Activated T-cell treated with anti-CD3 and anti-CD28 coated beads for 1 hour (primary cell): ENCODE results near the gene MBTPS1.
"Not testable (repeated sequence)": the region's sequence is repeated elsewhere in the genome, so short reads cannot be mapped to it uniquely, and the experiment has no call there.

Experiments used
- DNase-seq: peaks from one replicate; pipeline ENCODE4 v3.0.0-alpha.2; 2020; ENCODE audit warnings: low read depth

The MBTPS1 gene

GRCh38 chr16:84137287-84137686, 20.5 kb upstream of the MBTPS1 start:
- no peak for DNase-seq

- no peak for DNase-seq
These were observed 19.8 kb upstream of the MBTPS1 start for GRCh38 chr16:84136331-84137125.

GRCh38 chr16:84132527-84133285, 16.0 kb upstream of the MBTPS1 start:
- no peak for DNase-seq

- no peak for DNase-seq
These were observed 14.4 kb upstream of the MBTPS1 start for GRCh38 chr16:84131117-84131516.

DNA sequence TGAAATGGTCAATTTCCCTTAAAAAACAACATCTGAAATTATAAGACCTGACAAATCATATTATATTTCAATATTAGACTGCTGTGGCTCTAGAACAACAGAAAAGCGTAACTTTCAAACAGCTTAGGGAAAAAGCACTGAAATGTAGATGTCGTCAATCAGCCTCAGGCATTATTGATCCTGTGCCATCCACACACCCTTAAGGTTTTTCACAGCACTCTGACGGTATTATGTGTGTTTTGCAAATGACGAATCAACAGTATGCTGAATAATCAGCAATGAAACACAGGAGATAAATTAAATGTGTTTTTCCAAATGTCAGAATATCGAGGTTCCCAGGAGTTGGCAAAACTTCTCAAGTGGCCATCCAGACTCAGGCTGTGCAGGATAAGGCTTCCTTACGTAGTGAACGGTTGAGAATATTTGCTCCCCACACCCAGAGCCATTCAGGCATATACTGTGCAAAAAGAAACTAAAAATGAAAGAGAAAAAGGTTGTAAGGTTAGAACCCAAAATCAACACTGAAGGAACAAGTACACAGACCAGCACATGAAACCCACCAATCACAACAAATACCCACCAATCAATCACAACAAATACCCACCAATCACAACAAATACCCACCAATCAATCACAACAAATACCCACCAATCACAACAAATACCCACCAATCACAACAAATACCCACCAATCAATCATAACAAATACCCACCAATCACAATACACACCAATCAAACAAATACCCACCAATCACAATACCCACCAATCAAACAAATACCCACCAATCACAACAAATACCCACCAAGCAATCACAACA, 7.7 kb upstream of the MBTPS1 start:
- DNase-seq: no peak

- DNase-seq: no peak
These were observed 4.3 kb upstream of the MBTPS1 start for GRCh38 chr16:84121007-84121406.

- no peak for DNase-seq
These were observed 3.3 kb upstream of the MBTPS1 start for GRCh38 chr16:84120023-84120422.

GRCh38 chr16:84119368-84119767, 2.6 kb upstream of the MBTPS1 start:
- no peak for DNase-seq

DNA sequence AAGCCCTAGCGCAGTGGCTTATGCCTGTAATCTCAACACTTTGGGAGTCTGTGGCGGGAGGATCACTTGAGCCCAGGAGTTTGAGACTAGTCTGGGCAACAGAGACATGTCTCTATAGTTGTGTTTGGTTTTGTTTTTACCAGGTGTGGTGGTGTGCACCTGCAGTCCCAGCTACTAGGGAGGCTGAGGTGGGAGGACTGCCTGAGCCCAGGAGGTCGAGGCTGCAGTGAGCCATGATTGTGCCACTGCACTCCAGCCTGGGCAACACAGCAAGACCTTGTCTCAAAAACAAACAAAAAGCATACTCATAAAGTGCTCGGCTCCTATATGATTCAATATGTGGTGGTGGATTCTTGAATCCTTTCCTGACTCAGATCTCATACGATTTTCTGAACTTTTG, 1.6 kb upstream of the MBTPS1 start:
- not testable (repeated sequence) for DNase-seq

- peak; percentile 14 for DNase-seq
These were observed 727 bp upstream of the MBTPS1 start for GRCh38 chr16:84117494-84117843.

- DNase-seq: peak; percentile 38
These were observed 623 bp downstream of the MBTPS1 start for GRCh38 chr16:84115919-84116719.

- DNase-seq: not testable (repeated sequence)
These were observed 4.8 kb downstream of the MBTPS1 start for GRCh38 chr16:84111949-84112348.

- no peak for DNase-seq
These were observed 5.2 kb downstream of the MBTPS1 start for GRCh38 chr16:84111525-84111924.

DNA sequence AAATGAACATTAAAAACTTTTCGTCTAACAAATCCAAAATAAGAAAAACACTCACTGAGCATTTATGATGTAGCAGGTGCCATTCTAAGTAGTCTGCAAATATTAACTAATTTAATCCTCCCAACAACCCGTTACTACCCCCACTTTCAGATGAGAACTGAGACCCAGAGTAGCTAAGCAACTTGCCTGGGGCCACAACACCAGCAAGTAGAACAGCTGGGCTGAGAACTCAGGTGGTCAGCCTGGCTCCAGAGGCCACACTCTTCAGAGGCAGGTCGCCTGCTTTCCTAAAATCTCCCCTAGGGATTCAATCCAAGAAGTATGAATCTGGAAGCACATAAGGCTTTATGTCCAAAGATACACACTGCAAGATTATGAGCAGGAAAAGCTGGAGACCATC, 6.2 kb downstream of the MBTPS1 start:
- no peak for DNase-seq

DNA sequence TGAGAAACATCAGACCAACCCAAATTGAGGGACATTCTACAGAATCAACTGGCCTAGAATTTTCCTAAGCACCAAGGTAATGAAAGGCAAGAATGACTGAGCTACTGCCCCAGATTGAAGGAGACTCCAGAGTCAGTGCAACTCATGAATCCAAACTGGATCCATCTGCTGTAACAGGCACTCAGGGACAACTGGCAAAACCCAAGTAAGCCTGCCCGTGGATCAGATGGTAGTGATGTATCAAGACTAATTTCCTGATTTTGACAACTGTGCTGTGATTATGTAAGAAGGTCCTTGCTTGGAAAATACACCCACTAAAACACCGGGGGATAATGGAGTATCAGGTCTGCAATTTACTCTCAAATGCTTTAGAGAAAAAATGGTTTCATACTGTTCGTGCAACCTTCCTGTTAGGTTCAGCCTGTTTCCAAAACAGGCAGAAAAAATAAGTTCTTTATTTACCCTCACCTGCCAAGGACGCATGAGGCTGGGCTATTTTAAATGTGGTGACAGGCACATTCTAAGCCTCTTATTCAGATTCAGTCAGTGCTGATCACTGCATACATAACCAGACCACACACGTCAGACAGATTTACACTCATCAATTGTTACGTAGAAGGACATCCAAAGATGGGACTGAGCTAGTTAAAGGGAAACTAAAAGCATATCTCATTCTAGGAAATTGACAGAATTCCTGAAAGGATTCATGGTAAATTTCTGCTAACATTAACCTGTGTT, 7.0 kb downstream of the MBTPS1 start:
- no peak for DNase-seq

GRCh38 chr16:84107921-84108320, 8.8 kb downstream of the MBTPS1 start:
- no peak for DNase-seq

- DNase-seq: no peak
These were observed 10.6 kb downstream of the MBTPS1 start for GRCh38 chr16:84105948-84106740.

- no peak for DNase-seq
These were observed 11.4 kb downstream of the MBTPS1 start for GRCh38 chr16:84105301-84105815.

DNA sequence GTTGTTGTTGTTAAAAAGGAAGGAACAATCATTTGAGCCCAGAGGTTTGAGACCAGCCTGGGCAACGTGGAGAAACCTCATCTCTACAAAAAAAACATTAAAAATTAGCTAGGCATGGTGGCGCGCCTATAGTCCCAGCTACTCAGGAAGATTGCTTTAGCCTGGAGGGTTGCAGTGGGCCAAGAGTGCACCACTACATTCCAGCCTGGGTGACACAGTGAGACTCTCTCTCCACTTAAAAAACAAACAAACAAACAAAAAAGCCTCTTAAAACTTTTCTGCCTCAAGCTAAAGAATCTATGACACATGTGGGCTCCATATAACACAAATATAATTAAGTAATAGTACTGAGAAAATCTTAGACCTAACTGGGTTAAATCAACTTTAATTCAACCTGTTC, 12.5 kb downstream of the MBTPS1 start:
- no peak for DNase-seq

- no peak for DNase-seq
These were observed 13.1 kb downstream of the MBTPS1 start for GRCh38 chr16:84103678-84104077.
